Endometrium (tissue), 2 donors: Measurements from ENCODE around the gene PCDH15.
"Not testable (repeated sequence)": the region's sequence is repeated elsewhere in the genome, so short reads cannot be mapped to it uniquely, and the experiment has no call there.

Experiments used
- FAIRE-seq: peaks from 2 replicates; lab custom pipeline; 2012; peaks lifted over from hg19 to GRCh38; lab: Jason Lieb, UNC
- donor health status: control.
- donor health status: control.

The PCDH15 gene

DNA sequence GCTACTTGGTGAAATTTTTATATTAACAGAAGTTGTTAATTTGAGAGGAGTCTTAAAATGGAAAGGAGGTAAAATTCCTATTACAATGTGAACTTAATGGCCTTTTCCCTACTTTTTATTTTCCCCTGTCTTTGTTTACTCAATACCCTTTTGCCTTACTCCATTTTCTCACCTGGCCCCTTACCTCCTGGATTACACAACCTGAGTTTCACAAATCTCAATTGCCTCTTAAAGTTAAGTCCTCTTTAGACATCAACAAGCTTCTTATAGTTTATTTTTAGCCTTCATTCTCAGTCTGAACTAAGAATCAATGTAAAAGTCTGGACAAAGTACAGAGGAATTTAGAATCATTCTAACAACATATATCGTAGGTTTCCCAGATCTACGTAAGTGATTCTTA, 247.0 kb downstream of the PCDH15 start:
- no peak for FAIRE-seq

GRCh38 chr10:54550016-54550415, 251.0 kb downstream of the PCDH15 start:
- FAIRE-seq: peak; percentile 92

- no peak for FAIRE-seq
These were observed 269.7 kb downstream of the PCDH15 start for GRCh38 chr10:54531296-54531695.

DNA sequence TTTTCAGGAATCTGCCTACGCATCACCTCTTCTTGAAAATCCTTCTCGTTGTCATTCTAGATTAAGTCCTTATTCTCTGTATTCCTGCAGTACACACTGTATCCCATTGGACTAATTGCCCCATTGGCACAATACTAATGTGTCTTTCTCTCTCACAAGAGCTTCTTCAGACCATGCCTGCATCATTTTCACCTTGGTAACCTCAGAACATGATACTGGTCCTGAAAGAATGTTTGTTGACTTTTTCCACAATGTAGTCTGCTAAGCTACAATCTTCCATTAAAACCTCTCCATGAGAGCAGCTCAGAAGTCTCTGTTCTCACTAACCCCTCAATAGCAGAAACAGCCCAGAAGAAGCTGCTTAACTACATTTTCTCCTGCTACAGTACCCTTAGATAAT, 270.7 kb downstream of the PCDH15 start:
- no peak for FAIRE-seq

DNA sequence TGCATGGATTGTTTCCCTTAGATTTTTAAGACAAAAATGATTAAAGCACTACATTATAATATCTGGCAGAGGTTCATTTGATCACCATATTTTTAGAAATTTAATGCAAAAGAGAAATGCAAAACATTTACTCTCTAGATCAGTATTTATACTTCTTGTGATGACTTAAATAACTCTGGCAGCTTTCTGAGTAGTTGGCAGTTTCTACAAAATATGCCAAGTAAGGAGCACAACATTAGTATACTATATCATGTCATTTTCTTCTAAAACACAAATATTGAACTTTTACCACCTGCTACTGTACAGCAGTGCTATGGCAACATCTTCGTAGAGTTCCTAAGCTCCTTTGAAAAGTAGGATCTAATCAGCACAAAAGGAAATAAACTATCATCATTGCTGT, 275.2 kb downstream of the PCDH15 start:
- FAIRE-seq: no peak

DNA sequence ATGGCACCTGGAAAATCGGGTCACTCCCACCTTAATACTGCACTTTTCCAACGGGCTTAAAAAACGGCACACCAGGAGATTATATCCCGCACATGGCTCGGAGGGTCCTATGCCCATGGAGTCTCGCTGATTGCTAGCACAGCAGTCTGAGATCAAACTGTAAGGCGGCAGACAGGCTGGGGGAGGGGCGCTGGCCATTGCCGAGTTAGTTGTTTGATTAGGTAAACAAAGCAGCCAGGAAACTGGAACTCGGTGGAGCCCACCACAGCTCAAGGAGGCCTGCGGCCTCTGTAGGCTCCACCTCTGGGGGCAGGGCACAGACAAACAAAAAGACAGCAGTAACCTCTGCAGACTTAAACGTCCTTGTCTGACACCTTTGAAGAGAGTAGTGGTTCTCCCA, 285.8 kb downstream of the PCDH15 start:
- not testable (repeated sequence) for FAIRE-seq

DNA sequence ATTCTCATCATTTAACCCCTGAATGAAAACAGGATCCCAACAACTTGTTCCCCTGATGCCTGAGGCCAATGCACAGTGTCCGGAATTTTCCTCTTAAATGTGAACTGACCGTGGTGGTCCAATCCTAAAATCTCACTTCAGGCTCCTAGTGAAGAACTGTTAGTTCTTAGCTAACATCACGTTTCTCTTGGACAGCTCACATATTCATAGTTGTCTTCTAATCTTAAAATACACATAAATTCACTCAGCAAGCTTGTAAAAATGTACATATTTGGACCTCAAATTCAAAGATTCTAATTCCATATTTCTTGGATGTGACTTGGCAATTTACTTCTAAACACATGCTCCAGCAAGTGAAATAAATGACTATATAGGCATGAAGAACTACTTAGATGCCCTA, 297.2 kb downstream of the PCDH15 start:
- FAIRE-seq: no peak

GRCh38 chr10:54501929-54502328, 299.1 kb downstream of the PCDH15 start:
- FAIRE-seq: no peak

DNA sequence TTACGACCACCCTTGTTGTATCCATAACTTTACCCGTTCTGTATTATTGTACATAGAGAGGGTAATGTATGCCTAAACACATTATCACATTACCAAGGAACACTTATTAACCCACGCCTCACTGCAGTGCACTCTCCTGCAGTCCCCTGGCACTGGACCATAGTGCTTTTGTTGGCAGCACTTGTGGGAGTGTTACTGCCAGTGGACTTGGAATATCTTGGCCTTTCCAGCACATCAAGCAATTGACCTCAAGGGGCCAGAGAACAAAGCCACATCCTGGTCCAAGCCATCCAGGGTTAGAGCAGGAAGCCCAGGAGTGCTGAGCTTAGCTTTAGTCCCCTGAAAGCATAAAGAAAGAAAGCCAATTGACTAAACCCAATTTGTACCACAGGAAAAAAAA, 304.2 kb downstream of the PCDH15 start:
- FAIRE-seq: no peak

- FAIRE-seq: no peak
These were observed 313.3 kb downstream of the PCDH15 start for GRCh38 chr10:54487743-54488142.

- FAIRE-seq: no peak
These were observed 315.1 kb downstream of the PCDH15 start for GRCh38 chr10:54485971-54486370.

- FAIRE-seq: no peak
These were observed 316.8 kb downstream of the PCDH15 start for GRCh38 chr10:54484186-54484585.

GRCh38 chr10:54478601-54479000, 322.4 kb downstream of the PCDH15 start:
- no peak for FAIRE-seq

GRCh38 chr10:54477738-54478137, 323.3 kb downstream of the PCDH15 start:
- FAIRE-seq: no peak

DNA sequence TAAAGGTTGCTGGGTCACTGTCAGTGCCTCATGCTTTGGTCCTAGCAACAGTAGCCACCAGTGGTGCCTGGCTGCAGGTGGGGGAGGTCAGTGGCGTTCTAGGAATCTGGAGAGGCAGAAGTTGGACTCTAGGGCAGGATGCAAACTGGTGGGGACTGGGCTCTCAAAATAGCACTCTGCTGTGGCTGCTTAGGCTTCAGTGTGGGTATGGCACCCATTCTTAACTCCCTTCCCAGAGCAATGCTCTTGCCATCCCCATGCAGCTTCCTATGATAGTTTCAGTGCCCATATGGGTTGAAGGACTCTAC, 330.8 kb downstream of the PCDH15 start:
- no peak for FAIRE-seq

DNA sequence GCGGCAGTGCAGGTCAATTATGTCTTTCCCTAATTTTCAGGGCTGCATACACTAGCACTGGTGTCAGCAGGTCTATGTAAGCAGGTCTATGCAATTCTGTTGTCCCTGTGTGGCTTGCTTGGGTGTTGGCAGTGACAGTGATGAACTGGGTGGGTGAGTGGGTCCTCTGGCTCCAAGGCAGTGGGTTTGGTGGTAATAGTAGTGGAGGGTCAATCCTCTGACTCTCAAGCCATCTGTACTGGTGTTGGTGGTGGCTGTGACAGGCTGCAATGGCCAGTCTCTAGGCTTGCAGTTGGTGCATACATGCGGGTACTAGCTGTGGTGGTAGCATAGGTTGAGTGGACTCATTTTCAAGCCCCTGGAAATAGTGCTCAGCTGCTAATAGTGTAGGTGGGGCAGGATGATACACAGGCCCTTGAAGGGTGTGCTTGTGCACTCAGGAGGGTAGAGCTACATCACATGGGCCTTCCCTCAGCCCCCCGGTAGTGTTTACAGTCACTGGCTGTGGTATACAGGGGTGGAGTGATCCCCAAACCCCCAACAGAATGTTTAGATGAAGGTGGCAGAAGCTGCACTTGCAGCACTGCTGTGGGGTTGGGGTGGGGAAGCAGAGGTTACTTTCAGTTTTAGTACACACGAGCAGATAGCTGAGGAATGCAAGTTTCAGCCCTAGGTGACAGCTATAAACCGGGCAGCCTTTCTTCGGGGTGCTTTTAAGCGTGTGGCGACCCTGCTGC, 331.3 kb downstream of the PCDH15 start:
- no peak for FAIRE-seq

DNA sequence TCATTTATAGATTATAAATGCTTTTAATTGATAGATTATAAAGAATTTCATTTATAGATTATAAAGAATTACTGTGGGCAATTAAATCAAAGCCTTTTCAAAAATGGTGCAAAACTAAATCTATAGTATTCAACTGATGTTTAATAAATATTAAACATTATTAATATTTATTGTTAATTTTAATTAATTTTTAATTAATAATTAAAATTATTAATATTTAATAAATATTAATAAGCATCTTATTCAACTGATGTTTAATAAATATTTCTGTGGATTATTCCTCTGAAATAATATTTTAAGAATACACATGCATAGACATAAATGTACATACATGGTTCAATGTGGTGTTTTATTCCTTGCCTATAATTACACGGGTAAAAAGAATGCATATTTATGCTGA, 346.8 kb downstream of the PCDH15 start:
- no peak for FAIRE-seq

- no peak for FAIRE-seq
These were observed 352.0 kb downstream of the PCDH15 start for GRCh38 chr10:54449056-54449455.

DNA sequence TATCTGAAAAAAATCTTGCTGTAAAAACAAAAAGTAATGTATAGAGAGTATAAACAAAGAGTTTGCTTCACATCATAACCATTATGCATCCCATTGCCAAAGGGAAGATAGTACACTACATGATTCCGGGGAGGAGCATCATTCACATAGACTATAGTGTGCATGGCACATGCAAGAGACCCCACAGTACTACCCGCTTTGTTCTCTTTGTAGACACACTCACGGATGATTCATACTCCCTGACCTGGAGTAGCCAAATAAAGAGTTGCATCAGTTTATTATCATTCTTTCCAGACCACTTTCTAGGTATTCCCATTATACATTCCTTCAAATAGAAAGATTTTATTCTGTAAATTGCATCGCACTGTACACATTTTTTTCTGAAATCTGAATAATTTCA, 356.9 kb downstream of the PCDH15 start:
- no peak for FAIRE-seq

DNA sequence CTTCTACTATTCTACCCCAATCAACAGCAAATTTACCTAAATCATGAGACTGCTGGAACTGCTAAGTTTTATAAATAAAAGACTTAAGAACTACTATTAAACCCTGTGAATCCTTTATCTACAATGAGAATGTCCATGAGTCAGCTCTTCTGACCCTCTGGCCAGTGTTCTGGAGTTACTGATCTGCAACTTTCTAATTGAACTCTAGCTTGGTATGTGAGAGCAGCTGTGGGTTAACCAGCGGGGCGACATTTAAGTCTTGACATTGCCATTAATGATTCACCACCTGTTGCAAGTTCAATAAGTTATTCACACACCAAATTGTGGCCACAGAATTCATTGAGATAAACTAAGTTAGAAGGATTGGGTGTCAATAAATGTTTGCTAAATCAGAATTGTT, 359.8 kb downstream of the PCDH15 start:
- FAIRE-seq: no peak

DNA sequence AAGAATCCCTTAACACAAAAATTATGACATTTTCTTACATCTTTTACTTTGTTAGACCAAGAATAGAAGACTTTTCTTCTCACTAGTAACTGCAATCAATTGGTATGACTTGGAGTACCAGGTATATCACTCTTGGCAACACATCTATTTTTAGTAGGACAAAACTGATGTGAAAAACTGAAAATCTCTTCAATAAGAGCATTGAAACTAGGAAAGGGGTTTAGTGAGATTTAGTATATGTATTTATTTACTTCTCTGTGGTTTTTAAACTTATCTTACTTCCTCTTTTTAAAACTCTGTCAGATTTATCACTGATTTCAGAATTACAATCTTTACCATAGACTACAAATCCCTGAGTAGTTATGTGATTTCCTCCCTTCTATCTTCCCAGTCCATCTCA, 366.2 kb downstream of the PCDH15 start:
- no peak for FAIRE-seq

GRCh38 chr10:54415483-54415882, 385.5 kb downstream of the PCDH15 start:
- FAIRE-seq: no peak

DNA sequence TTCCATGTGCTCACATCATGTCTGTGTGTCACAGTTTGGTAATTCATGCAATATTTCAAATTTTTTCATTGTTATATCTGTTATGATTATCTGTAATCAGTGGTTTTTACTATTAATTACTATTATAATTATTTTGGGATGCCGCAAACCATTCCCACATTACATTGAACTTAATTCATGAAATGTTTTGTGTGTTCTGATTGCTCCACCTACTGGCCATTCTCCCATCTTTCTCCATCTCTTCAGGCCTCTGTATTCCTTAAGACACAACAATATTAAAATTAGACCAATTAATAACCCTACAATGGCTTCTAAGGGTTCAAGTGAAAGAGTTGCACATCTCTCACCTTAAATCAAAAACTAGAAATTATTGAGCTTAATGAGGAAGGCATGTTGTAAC, 398.5 kb downstream of the PCDH15 start:
- FAIRE-seq: peak; percentile 94

- FAIRE-seq: no peak
These were observed 405.0 kb downstream of the PCDH15 start for GRCh38 chr10:54396031-54396430.

- FAIRE-seq: not testable (repeated sequence)
These were observed 406.4 kb downstream of the PCDH15 start for GRCh38 chr10:54394598-54394997.
